NCI-H748 (cell line): ENCODE results near the gene DAPK2.
A peak's percentile ranks its signal among the peaks of the same experiment; 100 is the strongest.

Experiments
- DNase-seq: peaks from one replicate; lab custom pipeline; 2025; ENCODE audit not compliant: unreplicated experiment; lab: John Stamatoyannopoulos, UW

DAPK2 gene

DNA sequence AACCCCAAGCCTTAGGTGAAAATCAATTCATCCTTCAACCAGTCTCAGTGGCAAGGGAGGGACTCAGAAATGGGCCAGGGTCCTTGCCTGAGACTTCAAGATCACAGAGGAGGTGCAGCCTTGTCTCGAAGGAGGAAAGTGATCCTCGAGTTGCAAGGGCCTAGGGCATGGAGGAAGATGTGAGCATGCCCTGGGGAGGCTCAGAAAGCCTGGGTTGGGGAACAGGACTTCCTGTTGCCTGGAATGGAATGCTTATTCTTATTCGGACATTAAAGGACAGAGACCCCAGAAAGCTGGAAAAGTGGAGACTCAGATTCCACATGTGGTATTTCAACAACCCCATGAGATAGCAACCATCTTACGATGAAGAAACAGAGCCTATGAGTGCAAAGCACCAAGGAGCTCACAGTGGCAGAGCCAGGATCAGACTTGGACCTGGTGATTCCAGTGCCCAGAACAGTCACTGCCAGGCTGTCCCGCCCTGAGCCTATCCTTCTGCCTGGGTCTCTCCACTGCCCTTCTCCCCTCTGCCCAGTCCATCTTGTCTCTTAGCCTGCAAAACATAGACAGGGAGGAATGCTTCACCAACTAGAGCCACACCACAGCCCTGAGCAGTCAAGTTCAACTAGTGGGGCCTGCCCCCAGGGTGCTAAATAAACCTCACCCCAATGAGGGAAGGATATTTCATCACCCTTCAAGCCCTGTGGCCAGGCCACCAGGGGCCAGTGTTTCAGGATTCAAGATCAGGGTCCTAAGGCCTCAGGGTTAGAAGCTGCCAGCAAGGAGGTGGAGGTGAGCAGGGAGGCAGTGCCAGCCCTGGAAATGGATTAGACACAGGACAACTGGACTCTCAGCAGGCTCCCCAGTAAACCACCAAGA is 21.9 kb downstream of the DAPK2 start:
- no peak for DNase-seq

DNA sequence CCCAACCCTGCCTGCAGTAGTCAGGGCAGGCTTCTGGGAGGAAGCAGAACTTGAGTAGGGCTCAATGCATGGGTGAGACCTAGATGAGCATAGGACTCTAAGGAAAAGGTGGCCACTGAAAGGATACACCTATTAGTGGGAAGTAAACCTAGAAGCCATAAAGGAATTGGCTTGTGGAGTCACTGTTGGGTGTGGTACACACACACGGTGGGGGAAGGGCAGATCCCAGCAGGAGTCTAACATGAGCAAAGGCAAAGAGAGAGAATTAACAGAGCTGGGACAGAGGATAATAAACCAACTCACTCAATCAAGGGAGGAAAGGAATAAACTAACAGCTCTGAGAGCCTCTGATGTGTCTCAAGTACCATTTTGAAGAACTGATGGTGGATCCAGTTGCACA is 23.1 kb downstream of the DAPK2 start:
- DNase-seq = peak; percentile 4

DNA sequence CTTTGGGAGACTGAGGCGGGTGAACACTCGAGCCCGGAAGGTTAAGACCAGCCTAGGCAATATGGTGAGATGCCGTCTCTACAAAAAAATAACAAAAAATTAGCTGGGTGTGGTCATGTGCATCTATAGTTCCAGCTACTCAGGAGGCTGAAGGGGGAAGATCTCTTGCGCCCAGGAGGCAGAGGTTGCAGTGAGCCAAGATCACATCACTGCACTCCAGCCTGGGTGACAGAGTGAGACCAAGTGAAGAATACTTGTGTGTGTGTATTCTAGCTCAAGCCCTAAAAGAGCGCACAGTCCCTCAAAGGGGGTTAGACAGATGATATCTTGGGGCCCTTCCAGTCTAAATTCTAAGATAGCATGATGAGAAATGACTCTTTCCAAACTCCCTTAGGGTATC is 23.7 kb downstream of the DAPK2 start:
- DNase-seq = no peak

DNA sequence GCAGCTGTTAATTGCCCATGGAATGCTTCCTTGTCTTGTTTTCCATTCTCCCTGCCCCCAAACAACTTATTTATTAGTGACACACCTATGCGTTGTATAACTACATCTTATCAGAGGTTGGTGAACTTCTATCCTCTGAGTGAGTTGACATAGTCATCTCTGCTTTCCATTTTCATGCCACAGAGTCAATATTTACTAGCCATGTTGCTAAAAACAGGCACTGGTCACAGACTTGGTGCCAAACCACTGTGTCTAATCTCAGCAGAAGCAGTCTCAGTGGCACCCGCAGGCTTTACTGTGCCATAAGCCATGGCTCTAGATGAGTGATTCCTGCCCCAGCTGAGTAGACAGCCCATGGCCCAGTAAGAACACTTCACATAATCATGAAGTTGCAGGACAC is 26.5 kb downstream of the DAPK2 start:
- peak; percentile 28 for DNase-seq

DNA sequence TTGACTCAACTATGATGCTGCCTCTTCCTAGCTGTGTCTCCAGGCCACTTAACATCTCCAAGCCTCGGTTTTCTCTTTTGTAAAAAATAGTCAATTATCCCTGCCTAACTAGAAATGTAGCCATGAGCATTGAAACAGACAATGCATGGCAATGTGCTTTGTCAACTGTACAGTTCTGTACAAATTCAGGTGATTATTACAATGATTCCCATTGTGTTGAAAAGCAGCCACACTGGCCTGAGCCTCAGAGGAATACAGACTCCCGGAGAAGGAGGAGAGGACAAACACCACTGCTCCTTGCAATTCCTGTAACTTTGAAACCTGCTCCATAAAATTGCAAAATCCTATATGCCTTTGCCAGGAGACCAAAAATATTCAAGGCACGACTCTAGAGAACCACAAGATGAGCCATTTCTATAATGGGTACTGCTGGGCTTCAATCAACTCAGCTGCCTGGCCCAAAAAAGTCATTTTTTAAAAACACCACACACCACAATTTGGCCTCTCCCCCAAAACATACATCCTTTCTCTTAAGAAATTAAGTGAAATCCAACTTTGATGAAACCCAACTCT is 28.6 kb downstream of the DAPK2 start:
- no peak for DNase-seq

DNA sequence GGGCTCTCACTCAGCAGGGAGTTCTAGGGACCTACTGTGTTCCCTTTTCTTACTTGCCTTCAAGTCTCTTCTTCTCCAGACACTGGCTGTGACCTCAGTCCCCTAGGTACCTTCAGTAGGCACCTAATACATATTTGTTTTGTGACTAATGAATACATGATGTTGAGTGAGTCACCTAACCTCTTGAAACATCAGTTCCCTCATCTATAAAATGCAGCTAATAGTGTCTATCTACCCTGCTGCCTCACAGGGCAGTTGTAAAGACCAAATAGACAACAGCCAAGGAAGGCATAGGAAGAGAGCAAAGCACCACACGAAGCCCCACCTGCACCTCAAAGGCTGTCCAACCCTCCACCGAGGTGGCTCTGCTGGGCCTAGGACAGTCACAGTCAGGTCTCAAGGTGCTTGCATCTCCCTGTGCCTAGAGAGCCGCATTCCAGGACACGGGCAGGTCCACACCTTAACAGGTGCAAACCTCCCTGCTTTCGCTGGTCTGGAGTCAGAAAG is 29.1 kb downstream of the DAPK2 start:
- no peak for DNase-seq

DNA sequence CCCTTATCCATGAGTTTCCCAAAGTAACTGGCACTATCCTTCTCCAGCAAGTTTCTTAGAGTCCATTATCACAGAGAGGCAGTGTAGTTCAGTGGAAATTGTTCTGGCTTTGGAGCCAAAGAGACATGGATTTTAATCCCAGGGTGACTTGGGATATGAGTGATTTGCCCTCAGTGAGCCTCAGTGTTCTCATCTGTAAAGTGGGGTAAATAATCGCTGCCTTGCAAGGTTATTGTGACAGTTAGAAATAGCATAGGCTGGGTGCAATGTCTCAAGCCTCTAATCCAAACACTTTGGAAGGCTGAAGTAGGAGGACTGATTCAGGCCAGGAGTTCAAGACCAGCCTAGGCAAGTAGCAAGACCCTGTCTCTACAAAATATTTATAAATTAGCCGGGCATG is 30.0 kb downstream of the DAPK2 start:
- DNase-seq = no peak

DNA sequence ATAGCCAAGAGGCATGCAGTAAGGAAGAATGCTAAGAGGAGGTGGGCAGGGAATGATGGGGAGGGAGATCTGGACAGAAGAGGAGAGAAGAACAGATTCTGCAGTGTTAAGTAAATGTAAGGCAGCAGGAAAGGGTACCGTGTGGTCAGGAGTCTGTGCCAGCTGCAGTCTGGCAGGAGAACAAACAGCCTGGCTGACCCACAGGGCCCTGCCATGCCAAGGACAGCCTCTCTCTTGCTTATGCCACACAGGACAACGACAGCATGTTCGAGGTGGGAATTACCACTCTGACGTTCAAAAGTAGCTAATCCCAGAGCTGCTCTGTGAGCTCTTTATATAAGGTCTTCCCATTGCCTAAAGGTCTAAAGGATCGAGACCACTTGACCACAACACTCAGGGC is 31.3 kb downstream of the DAPK2 start:
- DNase-seq = no peak

DNA sequence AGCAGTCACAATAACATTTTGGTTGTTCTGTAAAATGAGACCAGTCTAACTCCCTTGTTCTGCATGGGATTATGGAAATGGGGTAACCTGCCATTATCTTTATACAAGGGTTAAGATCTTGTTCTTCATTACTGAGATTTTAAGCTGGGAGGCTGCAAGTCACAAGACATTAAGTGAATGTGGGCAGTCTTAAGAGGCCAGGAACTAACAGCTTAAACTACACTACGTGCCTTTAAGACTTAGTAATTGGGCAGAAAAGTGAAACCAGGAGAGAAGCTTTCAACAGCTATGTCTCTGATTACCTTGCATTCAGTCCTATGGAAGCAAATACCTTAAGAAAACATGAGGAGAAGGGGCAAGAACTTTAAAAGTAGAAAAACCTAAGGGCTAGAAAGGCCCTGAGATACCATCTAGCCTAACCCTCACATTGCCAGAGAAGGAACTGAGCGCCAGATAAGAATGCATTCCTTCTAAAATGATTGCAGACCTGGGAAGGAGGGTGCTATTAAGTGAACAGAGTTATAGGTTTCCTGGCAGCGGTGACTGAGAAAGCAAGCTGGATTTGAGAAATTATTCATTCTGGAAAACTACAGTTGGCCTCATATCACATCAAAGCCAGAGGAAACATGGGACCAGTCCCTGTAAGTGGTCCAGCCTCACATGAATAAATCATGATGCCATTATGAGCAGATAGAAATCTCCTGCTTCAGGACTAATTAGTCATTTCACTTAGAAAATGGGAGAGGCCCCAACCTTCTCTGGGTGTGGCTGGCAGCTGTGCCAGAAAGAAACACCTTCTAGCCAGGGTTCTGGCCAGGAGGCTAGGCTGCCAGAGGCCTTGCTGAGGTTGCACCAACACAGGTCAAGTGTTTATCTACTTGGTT is 32.9 kb downstream of the DAPK2 start:
- peak; percentile 16 for DNase-seq

DNA sequence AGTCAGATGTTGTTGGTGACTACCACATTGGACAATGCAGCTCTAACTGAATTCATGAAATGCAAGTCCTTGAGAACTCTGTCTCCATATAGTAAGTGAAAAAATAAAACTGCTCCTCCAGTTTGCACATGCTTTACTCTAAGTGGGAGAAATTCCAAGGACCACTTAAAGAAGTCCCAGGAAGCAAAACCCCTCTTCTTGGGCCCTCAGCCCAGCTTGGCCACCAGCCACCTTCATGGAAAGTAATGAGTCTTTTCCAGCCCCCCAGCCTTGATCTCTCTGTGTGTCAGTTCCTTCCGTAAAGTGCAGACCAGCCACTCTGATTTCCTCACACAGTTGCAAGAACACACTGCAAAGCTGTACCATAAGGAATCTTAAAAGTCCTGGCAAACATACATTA is 34.5 kb downstream of the DAPK2 start:
- DNase-seq = no peak

DNA sequence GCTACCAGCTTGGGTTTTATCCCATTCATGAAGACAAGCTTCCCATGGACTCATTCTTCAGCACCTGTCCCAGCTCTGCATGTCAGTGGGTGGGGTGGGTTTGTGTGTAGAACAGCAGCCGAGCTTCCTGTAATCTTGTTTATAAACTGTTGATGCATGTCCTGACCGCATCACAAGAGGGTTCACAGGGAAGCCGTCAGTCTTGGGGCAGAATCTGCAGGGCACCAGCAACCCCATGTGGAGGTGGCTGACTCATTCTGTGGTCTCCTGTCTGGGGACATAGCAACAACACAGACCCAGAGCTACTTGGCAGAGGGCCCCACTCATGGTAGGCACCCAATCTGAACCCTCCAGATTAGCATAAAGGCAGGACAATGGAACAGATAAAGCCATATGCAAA is 35.6 kb downstream of the DAPK2 start:
- no peak for DNase-seq

DNA sequence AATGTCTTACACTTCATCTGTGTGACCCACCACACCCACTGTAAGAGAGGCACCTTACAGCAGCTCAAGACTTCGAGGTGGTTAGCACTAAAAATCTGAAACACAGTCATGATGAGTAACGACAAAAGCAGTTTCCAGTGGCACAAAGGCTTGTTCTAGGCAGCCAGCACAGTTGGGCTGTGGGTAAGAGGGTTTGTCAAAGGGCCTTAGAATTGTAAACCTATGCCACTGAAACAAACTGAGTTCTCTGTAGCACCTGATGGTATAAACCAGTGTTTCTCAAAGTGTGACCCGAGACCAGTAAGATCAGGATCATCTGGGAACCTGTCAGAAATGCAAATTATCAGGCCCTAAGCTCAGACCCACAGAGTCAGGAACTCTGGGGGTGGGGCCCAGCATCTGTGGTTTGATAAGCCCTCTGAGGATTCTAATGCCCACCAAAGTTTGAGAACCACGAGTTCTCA is 36.5 kb downstream of the DAPK2 start:
- DNase-seq = no peak

DNA sequence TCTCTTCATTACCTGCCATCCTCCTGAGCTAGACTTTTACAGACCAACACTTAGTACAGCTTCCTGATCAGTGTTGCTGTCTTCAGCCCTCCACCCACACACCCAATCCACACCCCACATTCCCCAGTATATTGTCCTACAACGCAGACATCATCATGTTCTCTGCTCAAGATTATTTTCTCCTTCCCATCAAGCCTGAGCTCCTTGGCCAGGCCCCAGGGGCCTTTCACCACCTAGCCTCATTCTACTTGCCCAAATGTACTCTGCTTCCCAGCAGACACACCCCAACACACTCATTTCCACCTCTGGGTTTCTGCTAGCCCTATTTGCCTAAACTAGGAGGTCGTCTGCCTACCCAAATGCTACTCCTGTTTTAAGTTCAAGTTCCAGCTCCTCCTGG is 37.0 kb downstream of the DAPK2 start:
- DNase-seq = no peak

DNA sequence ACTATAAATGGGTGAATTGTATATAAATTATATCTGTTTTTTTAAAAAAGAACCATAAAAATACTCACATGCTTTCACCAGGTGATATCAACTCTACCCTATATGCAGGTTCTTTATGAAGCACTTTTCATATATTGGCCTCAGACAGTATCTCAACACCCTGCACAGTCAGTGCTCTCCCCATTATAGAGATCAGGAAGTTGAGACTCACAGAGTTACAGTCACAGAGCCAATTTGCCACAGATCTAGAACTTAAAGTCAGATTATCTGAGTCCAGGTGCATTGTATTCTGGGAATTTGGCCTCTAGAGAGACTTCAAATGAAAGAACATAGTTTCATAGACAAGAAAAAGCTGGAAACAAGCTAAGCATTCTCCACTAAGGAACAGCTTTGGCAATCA is 38.1 kb downstream of the DAPK2 start:
- no peak for DNase-seq

DNA sequence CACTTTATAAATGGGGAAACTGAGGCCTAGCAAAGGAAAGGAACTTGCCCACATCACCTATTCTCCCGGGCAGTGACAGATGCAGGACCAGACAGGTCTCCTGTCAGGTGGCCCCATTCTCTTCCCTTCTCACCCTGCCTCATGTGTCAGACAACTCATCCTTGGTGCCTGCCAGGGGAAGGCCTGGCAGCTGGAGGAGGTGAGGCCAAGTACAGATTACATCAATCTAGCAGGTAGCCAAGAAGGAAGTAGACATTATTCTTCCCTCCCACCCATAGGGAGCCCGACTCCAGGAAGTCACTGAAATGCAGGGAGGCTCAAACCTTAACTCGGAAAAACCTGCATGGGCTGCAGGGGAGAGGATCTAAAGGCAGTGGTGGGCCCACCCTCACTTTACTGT is 39.6 kb downstream of the DAPK2 start:
- no peak for DNase-seq

DNA sequence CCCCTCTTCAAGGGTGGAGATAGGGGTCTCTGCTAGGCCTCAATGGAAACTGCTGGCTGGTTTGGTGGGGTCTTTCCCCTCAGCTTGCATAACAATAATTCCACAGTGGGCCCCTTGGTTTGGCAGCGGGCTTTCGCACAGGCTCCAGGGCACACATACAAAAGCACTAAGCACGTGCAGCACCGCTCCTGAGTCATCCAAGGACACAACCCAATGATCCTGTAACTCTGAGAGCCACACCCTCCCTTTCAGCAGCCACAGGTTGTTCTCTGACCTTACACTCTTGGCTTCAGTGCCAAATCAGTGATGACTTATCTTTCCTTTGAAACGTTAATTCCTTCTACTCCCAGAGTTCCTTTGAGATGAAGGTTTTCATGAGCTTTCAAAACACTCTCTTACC is 41.7 kb downstream of the DAPK2 start:
- DNase-seq = no peak

DNA sequence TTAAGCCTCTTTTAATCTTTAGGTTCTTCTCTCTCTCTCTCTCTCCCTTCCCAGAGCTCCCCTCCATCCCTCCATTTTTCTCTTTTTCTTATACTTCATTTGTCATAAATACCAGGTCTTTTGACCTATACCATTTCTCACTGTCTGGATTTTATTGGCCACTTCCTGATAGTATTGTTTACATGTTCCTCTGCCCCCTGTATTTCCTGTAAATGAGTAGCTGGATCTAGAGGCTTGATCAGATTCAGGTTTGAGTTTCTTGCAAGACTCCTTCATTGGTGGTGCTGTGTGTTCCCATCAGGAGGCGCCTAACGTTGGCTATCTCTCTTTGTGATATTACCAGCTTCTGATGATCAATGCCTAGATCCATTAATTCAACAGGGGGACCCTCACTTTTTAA is 42.2 kb downstream of the DAPK2 start:
- no peak for DNase-seq

DNA sequence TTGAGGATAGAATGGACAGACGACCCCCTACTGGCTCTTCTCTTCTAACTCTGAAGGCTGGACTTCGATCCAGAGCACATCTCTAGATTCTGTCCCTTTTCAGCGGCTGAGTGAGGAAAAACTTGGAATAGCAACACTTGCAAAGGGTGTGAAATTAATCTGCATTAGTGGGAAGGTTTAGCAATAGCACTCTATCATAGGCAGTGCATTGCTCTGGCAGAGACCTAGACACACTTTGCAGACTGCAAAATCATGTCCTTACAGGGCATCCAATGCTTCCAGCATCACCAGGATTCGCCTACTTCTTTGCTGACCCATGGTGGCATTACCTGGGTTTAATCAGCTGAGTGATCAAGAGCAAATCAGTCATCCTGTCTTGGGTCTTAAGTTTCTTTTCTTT is 43.1 kb downstream of the DAPK2 start:
- DNase-seq = no peak

DNA sequence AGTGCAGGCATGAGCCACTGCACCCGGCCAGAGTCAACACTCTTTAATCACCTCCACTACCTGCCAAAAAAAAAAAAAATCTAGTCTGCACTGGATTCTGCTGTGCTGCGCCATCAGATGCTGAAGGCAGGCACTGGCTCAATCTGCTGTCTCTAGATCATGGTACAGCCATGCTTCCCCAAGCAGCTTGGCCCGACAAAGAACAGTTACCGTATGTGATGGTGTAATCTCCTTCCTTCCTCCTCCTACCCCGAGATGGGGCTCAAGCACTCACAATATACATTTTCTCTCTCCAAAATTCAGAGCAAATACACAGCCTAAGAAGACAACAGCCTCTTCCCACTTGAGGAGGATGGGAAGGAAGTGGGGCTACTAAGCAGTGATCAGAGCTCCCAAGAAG is 45.1 kb downstream of the DAPK2 start:
- no peak for DNase-seq

DNA sequence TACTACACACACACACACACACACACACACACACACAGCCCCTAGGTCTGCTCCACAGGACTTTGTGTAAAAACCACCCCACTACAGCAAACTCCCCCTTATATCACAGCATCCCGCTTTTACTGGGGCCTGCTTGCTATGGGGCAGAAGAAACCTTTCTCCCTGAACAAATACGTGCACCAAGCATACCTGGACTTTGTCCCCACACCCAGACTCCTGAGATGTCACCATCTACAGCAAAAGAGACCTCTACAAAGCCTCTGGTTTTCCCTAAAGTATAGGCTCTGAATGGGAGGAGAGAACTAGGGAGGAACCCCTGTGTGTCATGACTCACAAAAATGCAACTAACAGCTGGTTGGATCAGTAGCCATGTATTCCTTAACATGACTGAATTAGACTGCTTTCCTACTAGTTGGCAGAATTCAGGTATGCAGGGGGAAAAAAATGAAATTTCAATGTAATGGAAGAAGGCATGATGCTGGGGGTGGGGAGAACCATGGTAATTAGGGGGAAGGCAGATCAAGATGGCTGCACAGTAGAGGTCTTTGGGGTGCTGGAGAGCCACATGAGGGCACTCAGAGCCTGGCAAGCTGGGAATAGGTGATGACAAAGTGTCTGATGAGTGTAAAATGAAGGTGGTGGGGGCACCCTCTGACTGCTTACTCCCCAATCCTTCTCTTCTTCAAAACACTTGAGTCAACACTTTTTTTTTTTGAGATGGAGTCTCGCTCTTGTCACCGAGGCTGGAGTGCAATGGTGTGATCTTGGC is 45.9 kb downstream of the DAPK2 start:
- DNase-seq = no peak

DNA sequence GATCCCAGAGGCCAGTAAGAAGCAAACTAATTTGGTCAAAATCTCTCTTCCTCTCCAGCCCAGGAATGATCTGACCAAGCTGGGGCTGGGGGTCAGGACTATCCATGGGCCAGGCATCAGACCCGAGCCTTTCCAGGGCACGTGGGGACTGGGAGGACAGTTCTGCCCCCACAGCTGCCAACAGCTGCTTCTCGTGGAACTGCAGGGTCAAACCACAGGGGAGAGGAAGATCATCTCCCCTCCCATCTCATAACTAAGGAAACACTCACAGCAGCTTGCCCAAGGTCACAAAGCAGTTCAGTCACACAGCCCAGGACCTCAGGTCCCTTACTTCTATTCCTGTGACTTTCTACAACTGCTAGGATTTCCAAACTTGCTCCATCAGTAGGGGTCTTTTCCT is 47.1 kb downstream of the DAPK2 start:
- DNase-seq = no peak
